Stimulated activated CD8-positive, alpha-beta memory T cell treated with anti-CD3 and anti-CD28 coated beads, Interleukin-7, amount 100 ng/mL, for 4 hours (primary cell): Measurements from ENCODE around the gene VCP.

ENCODE experiments used
- DNase-seq, 2 donors: peaks; one replicate each; pipeline ENCODE4 v3.0.0-alpha.2; 2020; ENCODE audit warnings: low read depth in 2 of 2

Gene VCP

GRCh38 chr9:35014517-35014916, 57.9 kb downstream of the VCP start:
- DNase-seq, result no peak

GRCh38 chr9:35010351-35010958, 62.0 kb downstream of the VCP start:
- DNase-seq, result no peak
